HepG2 (cell line): Measurements from ENCODE around the gene TEX19. TPM values are rescaled to one million over a fixed set of nuclear protein-coding genes. Genes with fewer than 3 reads are reported as not detected.

Experiments used
- ARID3A ChIP-seq: IDR thresholded peaks from 2 replicates; pipeline ENCODE4 v1.6.1; 2012; ENCODE audit warnings: low read depth, low read length, improper control_type of control experiment
- ATM ChIP-seq: fragments of 450-650 bp; IDR thresholded peaks from 2 replicates; pipeline ENCODE4 v1.7.1; 2017; ENCODE audit warnings: mild to moderate bottlenecking, borderline replicate concordance
- ELF4 ChIP-seq: sonication (generic); formaldehyde crosslinking; IDR thresholded peaks from 2 replicates; pipeline ENCODE4 v1.5.0; 2020; ENCODE audit warnings: missing genetic modification reagents, mild to moderate bottlenecking, moderate library complexity, borderline replicate concordance
- GABPA ChIP-seq, 2 experiments: IDR thresholded peaks; 2 replicates each; pipeline ENCODE4 v1.6.1; 2011 to 2016; ENCODE audit warnings: low read depth in 2 of 2, low read length in 1 of 2, missing biosample characterization in 1 of 2, missing genetic modification characterization in 1 of 2
- GABPB1 ChIP-seq: IDR thresholded peaks from 2 replicates; pipeline ENCODE4 v1.6.1; 2016; ENCODE audit warnings: mild to moderate bottlenecking, missing genetic modification reagents, moderate library complexity, missing compliant biosample characterization
- HNF1A ChIP-seq, 2 experiments: sonication (generic) in 1 of 2; formaldehyde crosslinking in 1 of 2; IDR thresholded peaks; 2 replicates each; pipeline versions ENCODE4 v1.4.0 to v1.6.1; 2016 to 2020; ENCODE audit warnings: borderline replicate concordance in 1 of 2, low read depth in 1 of 2, mild to moderate bottlenecking in 1 of 2, missing genetic modification reagents in 1 of 2
- NFYC ChIP-seq: IDR thresholded peaks from 2 replicates; pipeline ENCODE4 v1.6.1; 2016; ENCODE audit warnings: missing genetic modification reagents, missing compliant biosample characterization
- REST ChIP-seq, 2 experiments: IDR thresholded peaks; 2 replicates each; pipeline ENCODE4 v1.6.1; 2011 to 2012; ENCODE audit warnings: low read length in 2 of 2, borderline replicate concordance in 1 of 2, low read depth in 1 of 2, mild to moderate bottlenecking in 1 of 2, moderate library complexity in 1 of 2
- SUZ12 ChIP-seq: fragments of 150-350 bp; IDR thresholded peaks from 2 replicates; pipeline ENCODE4 v1.6.1; 2014; ENCODE audit warnings: low read depth, low read length
- THAP11 ChIP-seq: IDR thresholded peaks from 2 replicates; pipeline ENCODE4 v1.6.1; 2016; ENCODE audit warnings: missing biosample characterization, missing genetic modification reagents
- TOE1 ChIP-seq: sonication (generic); formaldehyde crosslinking; IDR thresholded peaks from 2 replicates; pipeline ENCODE4 v1.4.0; 2020; ENCODE audit warnings: mild to moderate bottlenecking, missing genetic modification reagents
- ZBTB7B ChIP-seq: sonication (generic); formaldehyde crosslinking; IDR thresholded peaks from 2 replicates; pipeline ENCODE4 v1.4.0; 2020; ENCODE audit warnings: missing genetic modification reagents
- ZKSCAN1 ChIP-seq: fragments of 150-350 bp; IDR thresholded peaks from 2 replicates; pipeline ENCODE4 v1.6.1; 2014; ENCODE audit warnings: low read length
- ZNF17 ChIP-seq: sonication (generic); formaldehyde crosslinking; IDR thresholded peaks from 2 replicates; pipeline ENCODE4 v1.5.0; 2020; ENCODE audit warnings: mild to moderate bottlenecking, missing genetic modification reagents
- ZNF350 ChIP-seq: sonication (generic); formaldehyde crosslinking; IDR thresholded peaks from 2 replicates; pipeline ENCODE4 v1.4.0; 2020; ENCODE audit warnings: mild to moderate bottlenecking, low read depth, missing genetic modification reagents, borderline replicate concordance
- ZNF430 ChIP-seq: sonication (generic); formaldehyde crosslinking; IDR thresholded peaks from 2 replicates; pipeline ENCODE4 v1.9.0; 2021; ENCODE audit warnings: mild to moderate bottlenecking, missing genetic modification reagents
- polyA plus RNA-seq, 8 experiments: library from polyadenylated mRNA; depleted of rRNA in 3 of 8; stranded (reverse) in 7 of 8; unstranded in 1 of 8; fragments of >200 nt; fragmentation: Illumina TruSeq in 4 of 8; extraction: Trizol in 4 of 8; gene quantifications; 2 replicates each; pipeline versions ENCODE4 v1.2.1 to v1.2.3, GENCODE V29; 2011 to 2016; ENCODE audit warnings: low read depth in 4 of 8, missing spikeins in 1 of 8, mixed read lengths in 1 of 8; ENCODE audit not compliant: insufficient read depth in 1 of 8
- total RNA-seq, 5 experiments: library from RNA; depleted of rRNA; stranded (reverse); fragments of >200 nt; fragmentation: Illumina TruSeq; extraction: Trizol; gene quantifications; 2 replicates each; pipeline ENCODE4 v1.2.3, GENCODE V29; 2016; ENCODE audit warnings: low read depth in 1 of 5

The TEX19 gene
- total and polyA plus RNA-seq, 2 of the 13 experiments (the other 11 are each of a cell fraction or from before 2014, with no cell fraction given), result 1.3 to 6.0 TPM

GRCh38 chr17:82367724-82368524, 8.9 kb downstream of the TEX19 start (continued):
- TF ChIP-seq HNF1A (IDR thresholded peaks at IDR 0.05; ENCODE audit: low read depth) (peak; percentile 8; the same call in 1 of the 2 replicates), HNF1A (CRISPR knock-in tag; IDR thresholded peaks at IDR 0.05; ENCODE audit: borderline replicate concordance) (no peak), ZBTB7B (CRISPR knock-in tag) (0 out of 2 replicates have a peak, but pooled peaks have one; percentile 33), ATM (no peak), NFYC (CRISPR knock-in tag) (peak; percentile 99), ZNF430 (CRISPR knock-in tag) (peak; percentile 59; the same call in 1 of the 2 replicates), ELF4 (CRISPR knock-in tag) (0 out of 2 replicates have a peak, but pooled peaks have one; percentile 22), ZNF17 (CRISPR knock-in tag) (no peak), SUZ12 (0 out of 2 replicates have a peak, but pooled peaks have one; percentile 23), GABPB1 (peak; percentile 65; the same call in 1 of the 2 replicates), ZNF350 (CRISPR knock-in tag) (peak; percentile 33; the same call in 1 of the 2 replicates), ARID3A (peak; percentile 34; the same call in 1 of the 2 replicates), REST (IDR thresholded peaks at IDR 0.05; ENCODE audit: borderline replicate concordance in 1 of 2, low read depth in 1 of 2, low read length in 2 of 2) (peak in 1 of 2 experiments; percentile 72; a peak in 1 of 4 replicates), TOE1 (CRISPR knock-in tag) (0 out of 2 replicates have a peak, but pooled peaks have one; percentile 19), GABPA (IDR thresholded peaks at IDR 0.05; ENCODE audit: low read depth, low read length) (peak; percentile 22; the same call in 1 of the 2 replicates), GABPA (CRISPR knock-in tag; IDR thresholded peaks at IDR 0.05; ENCODE audit: low read depth) (peak; percentile 71), THAP11 (CRISPR knock-in tag) (peak; percentile 86), ZKSCAN1 (no peak)
